HUES48 (cell line): ENCODE data around the gene JAK1.
"Not testable (repeated sequence)": the region's sequence is repeated elsewhere in the genome, so short reads cannot be mapped to it uniquely, and the experiment has no call there.

Experiments
- H3K27ac ChIP-seq: one replicate; pipeline ENCODE4 v1.7.0; 2013; ENCODE audit warnings: low read depth, low read length, inconsistent platforms
- H3K27me3 ChIP-seq: 2 replicates; pipeline ENCODE4 v1.6.1; 2013; ENCODE audit warnings: mild to moderate bottlenecking, low read length; ENCODE audit not compliant: control insufficient read depth, insufficient read depth
- H3K36me3 ChIP-seq: 2 replicates; pipeline ENCODE4 v1.6.1; 2013; ENCODE audit warnings: low read length; ENCODE audit not compliant: control insufficient read depth, insufficient read depth
- H3K4me1 ChIP-seq: 2 replicates; pipeline ENCODE4 v1.6.1; 2013; ENCODE audit warnings: mild to moderate bottlenecking, low read length; ENCODE audit not compliant: control insufficient read depth, insufficient read depth
- H3K4me3 ChIP-seq: 2 replicates; pipeline ENCODE4 v1.5.1; 2013; ENCODE audit warnings: mild to moderate bottlenecking, low read depth, low read length
- H3K9ac ChIP-seq: 2 replicates; pipeline ENCODE4 v1.6.1; 2013; ENCODE audit warnings: mild to moderate bottlenecking, low read depth, low read length, moderate library complexity
- H3K9me3 ChIP-seq: 2 replicates; pipeline ENCODE4 v1.6.1; 2013; ENCODE audit warnings: low read length; ENCODE audit not compliant: control insufficient read depth, insufficient read depth

The JAK1 gene

DNA sequence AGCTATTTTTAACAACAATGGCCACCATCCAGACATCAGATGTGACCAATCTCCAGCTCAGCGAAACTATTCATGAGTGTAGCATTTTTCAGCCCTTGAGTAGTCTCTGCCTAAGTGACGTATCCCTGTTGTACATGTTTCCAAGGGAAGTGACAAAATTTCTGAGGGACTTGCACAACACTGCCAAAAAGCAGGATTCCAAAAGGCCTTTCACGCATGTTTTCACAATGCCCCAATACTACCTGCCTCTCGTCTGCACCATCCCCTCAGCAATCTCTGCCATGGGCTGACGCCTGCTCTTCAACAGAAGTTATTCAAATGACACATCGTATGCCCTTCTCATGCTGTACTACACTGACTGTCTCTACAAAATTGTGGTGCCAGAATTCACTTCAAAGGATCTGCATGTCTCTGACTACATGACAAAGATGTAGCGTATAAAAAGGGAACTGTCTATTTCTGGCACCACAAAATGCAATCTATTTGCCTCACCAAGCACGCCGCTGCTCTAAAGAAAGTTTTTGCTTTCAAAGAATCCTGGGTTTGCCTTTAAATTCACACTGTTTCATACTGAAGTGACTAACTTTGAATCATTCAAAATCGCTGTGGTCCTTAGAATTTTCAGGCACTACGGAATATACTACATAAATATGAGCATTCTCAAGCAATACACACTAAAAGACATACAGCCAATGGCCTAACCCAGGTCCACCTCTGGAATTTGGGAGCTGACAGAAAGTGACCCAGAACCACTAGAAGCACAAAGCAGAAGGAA lies 32.9 kb downstream of the JAK1 start:
- Histone ChIP-seq H3K9ac (no peak overlapping the region), H3K27me3 (no peaks in the 10 kb centered on the region), H3K36me3 (no peaks in the 10 kb centered on the region), H3K4me1 (peaks cover 6% of the 10 kb centered on the region; the same call in 1 of the 2 replicates), H3K27ac (no peak overlapping the region), H3K9me3 (no peaks in the 10 kb centered on the region), H3K4me3 (no peak overlapping the region)

DNA sequence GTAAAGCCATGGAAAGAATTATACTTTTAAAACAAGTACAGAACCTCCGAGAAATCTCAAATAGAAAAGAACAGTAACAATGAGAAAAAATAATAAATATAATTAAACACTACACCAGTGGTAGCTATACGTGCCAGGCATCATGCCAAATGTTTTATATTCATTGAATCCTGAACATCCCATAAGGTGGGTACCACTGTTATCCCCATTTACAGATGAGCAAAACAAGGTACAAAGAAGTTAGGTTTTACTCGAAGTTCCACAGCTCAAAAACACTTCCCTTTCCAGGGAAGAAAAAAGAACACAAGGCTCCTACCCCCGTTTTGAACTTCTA lies 33.4 kb downstream of the JAK1 start:
- H3K9ac ChIP-seq: no peak overlapping the region
- no peaks in the 10 kb centered on the region for H3K36me3 ChIP-seq
- H3K9me3 ChIP-seq: no peaks in the 10 kb centered on the region
- H3K4me1 ChIP-seq: peaks cover 11% of the 10 kb centered on the region
- H3K4me3 ChIP-seq: no peak overlapping the region
- no peaks in the 10 kb centered on the region for H3K27me3 ChIP-seq
- H3K27ac ChIP-seq: no peak overlapping the region

DNA sequence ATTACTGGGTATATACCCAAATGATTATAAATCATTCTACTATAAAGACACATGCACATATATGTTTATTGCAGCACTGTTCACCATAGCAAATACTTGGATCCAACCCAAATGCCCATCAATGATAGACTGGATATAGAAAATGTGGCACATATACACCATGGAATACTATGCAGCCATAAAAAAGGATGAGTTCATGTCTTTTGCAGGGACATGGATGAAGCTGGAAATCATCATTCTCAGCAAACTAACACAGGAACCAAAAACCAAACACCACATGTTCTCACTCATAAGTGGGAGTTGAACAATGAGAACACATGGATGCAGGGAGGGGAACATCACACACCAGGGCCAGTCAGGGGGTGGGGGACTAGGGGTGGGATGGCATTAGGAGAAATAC lies 35.7 kb downstream of the JAK1 start:
- H3K4me3 ChIP-seq, H3K27me3 ChIP-seq, H3K9me3 ChIP-seq, H3K36me3 ChIP-seq, H3K27ac ChIP-seq, H3K9ac ChIP-seq: not testable (repeated sequence)
- peaks cover 15% of the 10 kb centered on the region for H3K4me1 ChIP-seq

DNA sequence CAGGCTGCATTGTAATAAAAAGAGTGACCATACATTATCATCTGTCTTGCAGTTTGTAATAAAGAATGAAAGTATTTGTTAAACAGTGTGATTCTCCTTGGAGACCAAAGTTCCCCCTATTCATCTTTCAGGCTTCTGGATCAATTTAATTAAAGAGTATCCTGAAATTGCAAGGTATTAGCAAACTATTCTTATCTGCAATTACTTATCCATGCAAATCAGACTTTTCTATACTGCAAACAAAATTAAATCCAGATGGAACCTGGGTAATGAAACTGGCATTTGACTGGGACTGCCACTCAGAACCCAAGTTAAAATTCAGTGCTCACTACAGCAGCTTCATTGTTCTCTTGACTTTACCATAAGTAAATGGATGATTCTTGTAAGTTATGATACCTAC lies 37.1 kb downstream of the JAK1 start:
- no peak overlapping the region for H3K9ac ChIP-seq
- no peak overlapping the region for H3K4me3 ChIP-seq
- H3K27me3 ChIP-seq: no peaks in the 10 kb centered on the region
- no peaks in the 10 kb centered on the region for H3K36me3 ChIP-seq
- H3K9me3 ChIP-seq: no peaks in the 10 kb centered on the region
- no peak overlapping the region for H3K27ac ChIP-seq
- peaks cover 15% of the 10 kb centered on the region for H3K4me1 ChIP-seq

DNA sequence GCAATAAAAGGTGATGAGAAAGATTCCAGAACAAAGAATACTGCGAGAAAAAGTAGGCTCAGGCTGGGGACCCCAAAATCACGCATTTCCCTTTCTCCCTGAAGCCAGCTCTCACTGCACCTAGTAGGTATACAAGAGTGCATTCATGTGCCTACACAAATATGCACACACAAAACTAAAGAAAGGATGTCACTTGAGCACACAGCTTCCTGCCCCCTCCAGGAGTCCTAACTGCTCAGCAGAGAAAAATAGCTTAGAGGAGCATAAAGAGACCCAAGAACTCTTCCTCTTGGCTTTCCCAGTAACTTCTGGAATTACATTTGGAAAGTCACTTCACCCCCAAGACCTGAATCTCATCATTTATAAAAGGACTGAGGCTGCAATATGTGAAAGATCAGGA lies 38.0 kb downstream of the JAK1 start:
- Histone ChIP-seq H3K9me3 (no peaks in the 10 kb centered on the region), H3K4me1 (peaks cover 11% of the 10 kb centered on the region), H3K36me3 (no peaks in the 10 kb centered on the region), H3K27ac (no peak overlapping the region), H3K27me3 (no peaks in the 10 kb centered on the region), H3K4me3 (no peak overlapping the region), H3K9ac (no peak overlapping the region)

DNA sequence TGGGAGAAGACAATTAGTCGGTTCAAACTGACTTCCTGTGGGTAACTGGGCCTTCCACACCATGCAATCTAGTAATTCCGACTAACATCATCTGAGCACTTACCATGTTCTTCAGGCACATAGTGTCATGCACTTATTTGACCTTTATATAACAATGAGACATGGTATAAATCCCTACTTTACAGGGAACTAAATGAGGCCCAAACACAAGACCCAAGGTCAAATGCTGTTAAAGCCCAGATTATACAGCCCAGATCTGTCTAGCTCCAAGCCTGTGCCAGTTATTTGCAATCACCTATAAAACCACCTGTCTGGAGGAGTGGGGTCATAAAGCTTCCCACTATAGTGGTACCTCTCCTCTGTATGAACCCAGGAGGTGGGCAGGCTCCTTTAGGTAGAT lies 40.8 kb downstream of the JAK1 start:
- Histone ChIP-seq H3K4me1 (peaks cover 10% of the 10 kb centered on the region), H3K36me3 (no peaks in the 10 kb centered on the region)

DNA sequence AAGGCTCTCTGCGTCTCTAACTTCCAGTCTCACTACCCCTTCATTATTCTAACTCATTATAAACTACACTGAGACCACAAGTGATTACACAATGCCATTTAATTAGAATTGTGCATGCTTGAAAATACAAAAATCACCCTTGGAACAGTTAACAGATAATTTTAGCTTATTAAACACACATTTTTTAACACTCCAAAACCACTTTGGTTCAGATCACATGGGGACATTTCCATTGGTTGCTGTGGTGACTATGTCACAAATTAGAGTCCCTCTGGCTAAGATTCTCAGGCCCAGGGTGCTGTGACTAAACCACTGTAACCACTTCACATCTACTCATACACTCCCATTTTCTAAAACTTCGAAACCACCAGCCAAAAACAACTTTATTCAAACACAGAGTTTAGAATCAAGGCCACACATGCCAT lies 43.0 kb downstream of the JAK1 start:
- Histone ChIP-seq H3K27ac (no peak overlapping the region), H3K27me3 (no peaks in the 10 kb centered on the region), H3K9me3 (no peaks in the 10 kb centered on the region)

More for the DNA sequence above, 40.8 kb downstream of the JAK1 start:
- H3K27ac ChIP-seq: no peak overlapping the region
- H3K9ac ChIP-seq: no peak overlapping the region
- no peak overlapping the region for H3K4me3 ChIP-seq
- H3K27me3 ChIP-seq: no peaks in the 10 kb centered on the region
- no peaks in the 10 kb centered on the region for H3K9me3 ChIP-seq

DNA sequence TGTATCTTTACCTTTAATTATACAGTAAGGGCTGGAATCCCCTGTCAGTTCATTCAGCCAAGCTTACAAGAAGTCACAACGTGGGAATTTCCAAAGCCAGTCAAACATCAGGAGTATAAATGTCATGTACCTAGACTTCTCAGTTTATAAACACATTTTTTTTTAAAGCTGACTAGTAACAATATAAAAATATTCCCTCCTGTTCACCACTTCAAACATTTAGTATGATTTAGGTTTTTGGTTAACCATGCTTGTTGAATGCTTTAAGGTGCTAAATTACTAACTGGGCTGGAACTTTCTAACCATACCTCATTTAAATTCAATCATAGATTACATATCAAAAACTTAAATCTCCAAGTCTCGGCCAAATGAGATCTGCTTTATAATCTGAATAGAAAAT lies 44.0 kb downstream of the JAK1 start:
- Histone ChIP-seq H3K9ac (no peak overlapping the region), H3K4me3 (no peak overlapping the region), H3K4me1 (peaks cover 10% of the 10 kb centered on the region)

More for the DNA sequence above, 43.0 kb downstream of the JAK1 start:
- Histone ChIP-seq H3K4me1 (peaks cover 8% of the 10 kb centered on the region), H3K9ac (no peak overlapping the region), H3K36me3 (no peaks in the 10 kb centered on the region), H3K4me3 (no peak overlapping the region)

DNA sequence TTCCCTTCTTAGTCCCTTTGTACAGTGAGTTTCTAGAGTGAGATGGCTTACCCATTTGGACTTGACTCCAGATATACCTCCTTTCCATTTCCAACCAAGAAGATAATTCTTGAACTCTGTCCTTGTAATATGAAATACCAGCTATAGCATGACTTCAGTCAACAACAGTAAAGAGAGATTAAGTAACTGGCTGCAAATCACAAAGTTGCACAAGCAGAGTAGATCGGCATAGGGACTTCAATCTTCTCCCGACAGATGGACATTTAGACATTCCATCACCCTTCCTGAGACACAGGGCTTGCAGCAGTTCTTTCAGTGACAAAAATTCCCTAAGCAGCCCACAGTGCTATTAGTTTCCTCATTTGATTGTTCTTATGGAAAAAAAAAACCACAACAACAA lies 44.6 kb downstream of the JAK1 start:
- H3K4me1 ChIP-seq: peaks cover 13% of the 10 kb centered on the region
- no peak overlapping the region for H3K9ac ChIP-seq
- H3K27me3 ChIP-seq: no peaks in the 10 kb centered on the region
- H3K9me3 ChIP-seq: no peaks in the 10 kb centered on the region
- no peak overlapping the region for H3K4me3 ChIP-seq
- H3K36me3 ChIP-seq: no peaks in the 10 kb centered on the region
- no peak overlapping the region for H3K27ac ChIP-seq

More for the DNA sequence above, 44.0 kb downstream of the JAK1 start:
- H3K9me3 ChIP-seq: no peaks in the 10 kb centered on the region
- no peaks in the 10 kb centered on the region for H3K27me3 ChIP-seq
- no peak overlapping the region for H3K27ac ChIP-seq
- no peaks in the 10 kb centered on the region for H3K36me3 ChIP-seq

DNA sequence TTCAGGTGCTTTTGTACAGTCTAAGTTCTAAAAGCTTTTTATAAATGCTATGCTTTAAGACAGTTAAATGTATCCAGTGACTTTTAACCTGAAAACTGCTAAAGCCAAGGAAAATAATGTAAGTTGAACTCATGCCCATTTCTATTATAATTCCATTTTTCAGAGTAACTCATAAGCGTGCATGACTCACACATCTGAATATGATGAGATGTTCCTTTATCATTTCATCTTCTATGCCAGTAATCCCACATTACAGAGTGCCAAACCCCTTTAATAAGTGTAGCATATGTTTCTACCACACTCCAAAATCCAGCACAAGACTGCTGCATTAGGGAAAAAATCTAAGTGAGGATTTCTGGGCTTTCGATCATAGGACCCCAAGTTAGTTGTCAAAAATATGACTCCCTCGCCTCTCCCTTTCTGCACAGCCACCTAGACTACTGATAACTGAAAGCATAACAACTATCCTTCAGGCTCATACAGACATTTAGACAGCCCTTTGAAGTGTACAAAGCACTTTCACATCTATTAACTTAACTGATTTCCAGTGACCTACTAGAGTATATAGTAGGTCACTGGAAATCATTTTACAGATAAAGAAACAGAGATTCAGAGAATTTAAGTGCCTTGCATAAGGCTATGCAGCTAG lies 45.3 kb downstream of the JAK1 start:
- H3K36me3 ChIP-seq: no peaks in the 10 kb centered on the region
- H3K27me3 ChIP-seq: no peaks in the 10 kb centered on the region
- no peak overlapping the region for H3K27ac ChIP-seq
- no peaks in the 10 kb centered on the region for H3K9me3 ChIP-seq
- peaks cover 16% of the 10 kb centered on the region for H3K4me1 ChIP-seq
- H3K9ac ChIP-seq: no peak overlapping the region
- H3K4me3 ChIP-seq: no peak overlapping the region

DNA sequence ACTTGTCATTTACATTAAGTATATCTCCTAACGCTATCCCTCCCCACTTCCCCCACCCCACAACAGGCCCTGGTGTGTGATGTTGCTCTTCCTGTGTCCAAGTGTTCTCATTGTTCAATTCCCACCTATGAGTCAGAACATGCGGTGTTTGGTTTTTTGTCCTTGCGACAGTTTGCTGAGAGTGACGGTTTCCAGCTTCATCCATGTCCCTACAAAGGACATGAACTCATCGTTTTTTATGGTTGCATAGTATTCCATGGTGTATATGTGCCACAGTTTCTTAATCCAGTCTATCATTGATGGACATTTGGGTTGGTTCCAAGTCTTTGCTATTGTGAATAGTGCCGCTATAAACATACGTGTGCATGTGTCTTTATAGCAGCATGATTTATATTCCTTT lies 47.2 kb downstream of the JAK1 start:
- H3K27ac ChIP-seq, H3K9me3 ChIP-seq: not testable (repeated sequence)
- H3K4me1 ChIP-seq: peaks cover 24% of the 10 kb centered on the region

More for the DNA sequence above, 47.2 kb downstream of the JAK1 start:
- H3K4me3 ChIP-seq, H3K27me3 ChIP-seq, H3K9ac ChIP-seq, H3K36me3 ChIP-seq: not testable (repeated sequence)
